Upper lobe of left lung (tissue), 4 donors: Measurements from ENCODE around the gene HSPBP1.

ENCODE experiments used
- POLR2A ChIP-seq, 4 donors: fragments of 450-650 bp; IDR thresholded peaks; one replicate each; pipeline ENCODE4 v1.5.1; 2016 to 2017; ENCODE audit warnings: antibody characterized with exemption in 4 of 4, mild to moderate bottlenecking in 2 of 4
- TF ChIP-seq, protein P1 (sequence below), 6 experiments: fragments of 450-650 bp in 4 of 6; fragments of 200-600 bp in 2 of 6; sonication (generic) in 2 of 6; IDR thresholded peaks; one replicate each; pipeline ENCODE4 v1.5.1; 2016 to 2019; ENCODE audit warnings: antibody characterized with exemption in 6 of 6

DNA sequence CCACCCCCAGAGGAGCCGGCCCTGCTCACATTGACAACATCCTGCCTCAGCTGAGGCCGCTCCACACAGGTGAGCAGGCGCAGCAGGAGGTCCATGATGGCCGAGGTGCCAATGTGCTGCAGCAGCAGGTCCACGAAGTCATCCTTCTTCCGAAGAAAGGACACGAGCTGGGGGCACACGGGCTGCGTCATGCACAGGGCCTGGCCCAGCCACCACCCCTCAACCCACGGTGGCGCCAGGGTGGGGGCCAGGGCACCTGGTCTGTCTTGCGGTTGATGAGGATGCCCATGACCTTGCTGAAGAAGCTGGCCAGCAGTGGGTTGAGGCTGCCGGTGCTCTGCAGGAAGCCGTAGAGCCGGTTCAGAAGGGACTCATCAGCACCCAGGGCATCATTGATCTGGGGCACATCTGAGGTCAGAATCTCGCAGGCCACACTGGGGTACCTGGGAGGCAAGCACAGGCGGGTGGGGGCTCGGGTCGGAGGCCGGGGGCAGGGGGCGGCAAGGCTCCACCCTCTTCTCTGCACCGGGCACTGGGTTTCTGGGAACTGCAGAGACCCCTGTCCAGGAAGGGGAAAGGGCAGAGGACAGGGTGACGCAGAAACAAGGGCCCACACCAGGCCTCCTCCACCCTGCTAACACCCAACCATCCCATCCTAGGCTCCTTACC lies 34.5 kb downstream of the HSPBP1 start:
- TF ChIP-seq, protein P1, sequence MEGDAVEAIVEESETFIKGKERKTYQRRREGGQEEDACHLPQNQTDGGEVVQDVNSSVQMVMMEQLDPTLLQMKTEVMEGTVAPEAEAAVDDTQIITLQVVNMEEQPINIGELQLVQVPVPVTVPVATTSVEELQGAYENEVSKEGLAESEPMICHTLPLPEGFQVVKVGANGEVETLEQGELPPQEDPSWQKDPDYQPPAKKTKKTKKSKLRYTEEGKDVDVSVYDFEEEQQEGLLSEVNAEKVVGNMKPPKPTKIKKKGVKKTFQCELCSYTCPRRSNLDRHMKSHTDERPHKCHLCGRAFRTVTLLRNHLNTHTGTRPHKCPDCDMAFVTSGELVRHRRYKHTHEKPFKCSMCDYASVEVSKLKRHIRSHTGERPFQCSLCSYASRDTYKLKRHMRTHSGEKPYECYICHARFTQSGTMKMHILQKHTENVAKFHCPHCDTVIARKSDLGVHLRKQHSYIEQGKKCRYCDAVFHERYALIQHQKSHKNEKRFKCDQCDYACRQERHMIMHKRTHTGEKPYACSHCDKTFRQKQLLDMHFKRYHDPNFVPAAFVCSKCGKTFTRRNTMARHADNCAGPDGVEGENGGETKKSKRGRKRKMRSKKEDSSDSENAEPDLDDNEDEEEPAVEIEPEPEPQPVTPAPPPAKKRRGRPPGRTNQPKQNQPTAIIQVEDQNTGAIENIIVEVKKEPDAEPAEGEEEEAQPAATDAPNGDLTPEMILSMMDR (IDR thresholded peaks at IDR 0.05): no peak
- no peak for TF ChIP-seq POLR2A (IDR thresholded peaks at IDR 0.05)
